Body of pancreas (tissue), 4 donors: ENCODE data around the gene CRABP1.

Source experiments
- POLR2A ChIP-seq, 3 donors: fragments of 450-650 bp; IDR thresholded peaks; one replicate each; pipeline ENCODE4 v1.6.1; 2016; ENCODE audit warnings: antibody characterized with exemption in 3 of 3, mild to moderate bottlenecking in 2 of 3
- TF ChIP-seq, protein P1 (sequence below), 7 experiments: fragments of 450-650 bp in 4 of 7; fragments of 200-600 bp in 3 of 7; sonication (generic) in 3 of 7; IDR thresholded peaks; one replicate each; pipeline ENCODE4 v1.5.1; 2016 to 2019; ENCODE audit warnings: antibody characterized with exemption in 7 of 7

DNA sequence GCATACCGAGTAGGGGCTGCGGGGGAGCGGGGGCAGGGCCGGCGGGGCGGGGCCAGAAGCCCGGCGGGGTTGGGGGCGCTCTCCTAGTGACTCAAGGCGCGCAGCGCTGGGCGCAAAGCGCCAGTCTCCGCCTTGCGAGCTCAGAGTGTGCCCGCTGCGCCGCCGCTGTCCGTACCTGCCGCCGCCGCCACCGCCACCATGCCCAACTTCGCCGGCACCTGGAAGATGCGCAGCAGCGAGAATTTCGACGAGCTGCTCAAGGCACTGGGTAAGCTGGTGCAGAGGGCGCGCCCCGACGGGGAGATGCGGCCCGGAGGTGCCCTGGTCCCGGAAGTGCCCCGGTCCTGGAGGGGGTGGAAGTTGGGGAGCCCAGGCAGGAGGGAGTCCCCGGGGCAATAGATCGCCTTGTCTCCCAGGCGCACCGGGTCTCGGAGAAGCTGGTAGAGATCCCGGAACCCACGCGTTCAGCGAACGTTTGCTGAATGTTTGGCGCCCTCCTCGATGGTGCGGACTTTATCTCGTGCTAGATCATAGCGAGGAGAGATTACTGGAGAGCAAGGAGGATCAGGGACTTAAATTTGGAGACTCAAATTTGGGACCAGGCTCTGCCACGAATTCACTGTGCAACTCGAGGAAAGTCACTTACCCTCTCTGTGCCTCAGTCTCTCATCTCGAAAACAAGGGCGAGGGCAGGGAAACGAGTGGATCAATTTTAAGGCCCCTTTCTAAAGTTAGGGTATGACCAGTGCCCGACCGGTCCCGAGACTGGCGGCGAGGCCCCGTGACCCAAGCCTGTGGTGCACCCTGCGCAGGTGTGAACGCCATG is at the start of gene CRABP1:
- TF ChIP-seq, protein P1, sequence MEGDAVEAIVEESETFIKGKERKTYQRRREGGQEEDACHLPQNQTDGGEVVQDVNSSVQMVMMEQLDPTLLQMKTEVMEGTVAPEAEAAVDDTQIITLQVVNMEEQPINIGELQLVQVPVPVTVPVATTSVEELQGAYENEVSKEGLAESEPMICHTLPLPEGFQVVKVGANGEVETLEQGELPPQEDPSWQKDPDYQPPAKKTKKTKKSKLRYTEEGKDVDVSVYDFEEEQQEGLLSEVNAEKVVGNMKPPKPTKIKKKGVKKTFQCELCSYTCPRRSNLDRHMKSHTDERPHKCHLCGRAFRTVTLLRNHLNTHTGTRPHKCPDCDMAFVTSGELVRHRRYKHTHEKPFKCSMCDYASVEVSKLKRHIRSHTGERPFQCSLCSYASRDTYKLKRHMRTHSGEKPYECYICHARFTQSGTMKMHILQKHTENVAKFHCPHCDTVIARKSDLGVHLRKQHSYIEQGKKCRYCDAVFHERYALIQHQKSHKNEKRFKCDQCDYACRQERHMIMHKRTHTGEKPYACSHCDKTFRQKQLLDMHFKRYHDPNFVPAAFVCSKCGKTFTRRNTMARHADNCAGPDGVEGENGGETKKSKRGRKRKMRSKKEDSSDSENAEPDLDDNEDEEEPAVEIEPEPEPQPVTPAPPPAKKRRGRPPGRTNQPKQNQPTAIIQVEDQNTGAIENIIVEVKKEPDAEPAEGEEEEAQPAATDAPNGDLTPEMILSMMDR (IDR thresholded peaks at IDR 0.05) = no peak
- no peak for TF ChIP-seq POLR2A (IDR thresholded peaks at IDR 0.05)
